LNCaP clone FGC (cell line): ENCODE data around the gene MAPK1IP1L.
A peak's percentile ranks its signal among the peaks of the same experiment; 100 is the strongest.

Experiments
- DNase-seq: peaks from one replicate; pipeline ENCODE4 v3.0.0-alpha.2; 2011; ENCODE audit warnings: low read depth
- H3K4me3 ChIP-seq: 2 replicates; pipeline ENCODE4 v1.5.1; 2011; ENCODE audit warnings: mild to moderate bottlenecking, low read depth, low read length, control low read depth
- TF ChIP-seq, protein P1 (sequence below): IDR thresholded peaks from 2 replicates; pipeline ENCODE4 v1.5.1; 2012; ENCODE audit warnings: mild to moderate bottlenecking; ENCODE audit not compliant: control insufficient read depth, insufficient read depth; ENCODE audit errors: extremely low read depth

Gene MAPK1IP1L

DNA sequence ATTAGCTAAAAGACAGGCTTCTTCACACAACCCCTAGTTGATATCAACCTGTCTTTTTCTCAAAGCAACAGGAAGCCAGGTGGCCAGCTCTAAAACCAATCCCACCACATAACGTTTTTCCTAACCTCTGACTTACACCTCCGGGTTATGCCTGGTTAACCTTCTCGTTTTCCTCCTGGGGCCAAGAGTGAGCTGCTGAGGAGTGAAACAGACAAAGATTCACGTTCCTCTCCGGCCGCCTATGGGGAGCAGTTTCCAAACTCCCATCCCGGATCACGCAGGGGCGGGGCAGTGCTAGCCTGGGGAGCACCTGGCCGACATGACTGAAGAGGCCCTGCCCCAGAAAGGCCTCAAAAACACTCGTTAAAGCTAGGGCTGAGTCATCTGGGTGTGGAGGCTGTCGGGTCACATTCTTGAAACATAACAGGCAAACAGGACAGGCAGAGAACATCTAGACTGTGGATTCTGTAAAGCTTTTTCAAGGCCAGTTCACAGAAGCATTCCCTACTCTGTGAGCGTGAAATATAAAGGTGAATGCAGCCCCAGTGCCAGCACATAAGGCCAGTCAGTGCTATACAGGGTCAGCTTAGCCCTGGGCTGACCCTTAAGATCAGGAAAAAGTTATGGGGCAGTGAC lies 51.7 kb downstream of the MAPK1IP1L start:
- DNase-seq: peak; percentile 87
- no peak overlapping the region for H3K4me3 ChIP-seq
- TF ChIP-seq, protein P1, sequence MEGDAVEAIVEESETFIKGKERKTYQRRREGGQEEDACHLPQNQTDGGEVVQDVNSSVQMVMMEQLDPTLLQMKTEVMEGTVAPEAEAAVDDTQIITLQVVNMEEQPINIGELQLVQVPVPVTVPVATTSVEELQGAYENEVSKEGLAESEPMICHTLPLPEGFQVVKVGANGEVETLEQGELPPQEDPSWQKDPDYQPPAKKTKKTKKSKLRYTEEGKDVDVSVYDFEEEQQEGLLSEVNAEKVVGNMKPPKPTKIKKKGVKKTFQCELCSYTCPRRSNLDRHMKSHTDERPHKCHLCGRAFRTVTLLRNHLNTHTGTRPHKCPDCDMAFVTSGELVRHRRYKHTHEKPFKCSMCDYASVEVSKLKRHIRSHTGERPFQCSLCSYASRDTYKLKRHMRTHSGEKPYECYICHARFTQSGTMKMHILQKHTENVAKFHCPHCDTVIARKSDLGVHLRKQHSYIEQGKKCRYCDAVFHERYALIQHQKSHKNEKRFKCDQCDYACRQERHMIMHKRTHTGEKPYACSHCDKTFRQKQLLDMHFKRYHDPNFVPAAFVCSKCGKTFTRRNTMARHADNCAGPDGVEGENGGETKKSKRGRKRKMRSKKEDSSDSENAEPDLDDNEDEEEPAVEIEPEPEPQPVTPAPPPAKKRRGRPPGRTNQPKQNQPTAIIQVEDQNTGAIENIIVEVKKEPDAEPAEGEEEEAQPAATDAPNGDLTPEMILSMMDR: no peak

DNA sequence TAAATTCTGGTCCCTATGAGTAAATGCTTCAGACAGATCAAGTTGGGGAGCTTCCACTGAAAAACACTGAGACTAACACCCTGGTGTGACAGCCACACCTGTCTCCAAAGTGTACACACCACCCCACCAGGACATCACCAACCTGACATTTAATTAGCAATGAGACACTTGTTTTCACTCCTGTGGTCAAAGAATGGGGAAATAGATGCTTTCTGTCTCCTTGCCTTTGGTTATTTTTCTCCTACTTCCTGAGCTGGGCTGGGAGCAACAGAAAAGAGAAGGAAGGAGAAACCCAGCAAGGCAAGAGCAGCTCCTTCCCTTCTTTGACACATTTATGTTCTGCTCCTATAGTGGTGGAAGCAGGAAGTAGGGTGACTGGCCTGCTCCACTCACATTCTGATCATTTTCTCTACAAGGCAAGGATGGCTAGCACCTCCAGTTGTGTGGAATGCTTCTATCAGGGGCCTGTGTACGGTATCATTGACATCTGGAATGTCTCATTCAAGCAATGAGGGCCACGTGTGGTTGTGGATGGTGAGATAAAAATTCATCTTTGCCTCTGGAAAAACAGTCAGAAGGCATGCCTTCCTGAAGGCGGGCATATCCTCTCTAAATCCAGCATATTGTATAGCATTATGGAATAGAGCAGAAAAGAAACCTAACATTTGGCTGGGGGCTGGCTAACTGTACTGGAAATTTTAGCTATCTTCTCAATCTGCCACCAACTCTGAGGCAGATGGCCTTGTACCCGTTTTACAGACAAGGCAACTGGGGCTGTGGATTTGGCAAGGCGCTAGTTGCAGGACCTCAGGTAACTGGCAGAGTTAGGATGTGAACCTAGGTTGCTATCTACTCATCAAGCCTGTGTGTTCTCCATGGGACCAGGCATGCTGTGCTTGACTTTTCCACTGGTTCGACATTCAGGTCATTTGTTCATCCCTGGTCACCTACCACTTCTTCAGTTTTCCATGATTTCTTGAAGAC lies 52.8 kb downstream of the MAPK1IP1L start:
- no peak for DNase-seq
- no peak overlapping the region for H3K4me3 ChIP-seq
- TF ChIP-seq, protein P1: no peak

DNA sequence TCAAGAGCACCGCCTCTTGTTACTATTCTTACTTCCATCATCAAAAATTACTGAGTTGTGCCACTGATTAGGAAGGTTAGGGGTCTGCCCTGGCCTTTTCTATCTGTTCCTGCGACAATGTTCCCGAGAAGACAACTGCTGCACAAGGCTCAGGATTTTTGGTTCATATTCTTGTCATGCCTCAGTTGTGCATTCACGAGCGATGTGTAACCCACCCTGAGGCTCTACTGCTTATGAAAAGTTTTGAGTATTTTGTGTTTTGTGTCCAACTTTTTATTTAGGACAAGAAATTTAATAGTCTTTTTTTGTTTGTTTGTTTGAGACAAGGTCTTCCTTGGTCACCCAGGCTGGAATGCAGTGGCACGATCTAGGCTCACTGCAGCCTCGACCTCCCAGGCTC lies 54.5 kb downstream of the MAPK1IP1L start:
- DNase-seq: no peak
- no peak overlapping the region for H3K4me3 ChIP-seq
- TF ChIP-seq, protein P1: no peak

DNA sequence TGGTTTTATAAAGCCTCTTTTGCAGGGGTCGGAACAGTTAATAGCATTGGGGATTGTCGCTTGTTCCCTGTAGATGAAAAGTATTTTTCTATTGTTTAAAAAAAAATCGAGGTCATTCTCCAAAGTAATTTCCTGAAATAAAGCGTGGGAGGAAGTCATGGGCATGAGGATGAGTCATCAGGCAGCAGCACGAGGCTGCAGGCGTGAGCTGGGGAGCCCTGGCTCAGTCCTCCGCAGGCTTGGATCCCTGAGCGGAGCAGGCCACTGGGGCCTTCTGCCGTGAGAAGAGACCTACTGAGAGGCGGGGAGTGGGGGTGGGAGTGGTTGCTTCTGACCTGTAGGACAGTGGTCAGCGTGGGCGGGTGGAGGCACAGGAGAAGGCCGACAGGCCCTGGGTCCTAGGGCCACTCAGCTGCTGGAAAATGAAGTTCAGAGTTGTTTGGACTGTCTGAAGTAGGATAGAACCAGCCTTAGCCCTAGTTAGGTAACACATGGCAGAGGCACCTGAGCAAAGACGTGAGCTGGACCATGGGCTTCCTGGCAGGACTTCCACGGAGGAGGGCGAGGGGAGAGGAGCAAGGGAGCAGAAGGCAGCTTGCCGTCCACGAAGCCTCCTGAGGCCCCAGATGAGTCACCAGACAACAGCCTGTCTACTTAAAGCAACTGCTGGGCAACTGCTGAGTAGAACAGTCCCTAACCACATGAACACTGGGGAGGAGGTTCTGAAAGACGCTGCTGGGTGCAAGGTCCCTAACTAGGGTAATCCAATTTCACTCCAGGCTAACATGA lies 56.5 kb downstream of the MAPK1IP1L start:
- TF ChIP-seq, protein P1: no peak
- no peak for DNase-seq
- H3K4me3 ChIP-seq: no peak overlapping the region

DNA sequence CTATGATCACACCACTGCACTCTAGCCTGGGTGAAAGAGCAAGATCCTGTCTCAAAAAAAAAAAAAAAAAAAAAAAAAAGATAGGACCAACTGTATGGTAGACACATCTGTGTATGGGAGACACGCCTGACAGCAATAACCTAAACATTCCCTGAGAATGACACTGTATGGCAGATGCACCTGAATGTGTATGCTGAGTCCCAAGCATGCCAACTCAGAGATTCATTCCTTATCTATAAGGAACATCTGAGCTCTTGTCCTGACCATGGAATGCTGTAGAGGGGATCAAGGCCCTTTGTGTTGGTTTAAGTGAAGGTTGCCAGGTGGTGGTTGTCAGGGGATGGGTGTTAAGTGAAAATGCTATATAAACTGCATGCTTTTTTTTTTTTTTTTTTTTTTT lies 58.4 kb downstream of the MAPK1IP1L start:
- no peak overlapping the region for H3K4me3 ChIP-seq
- DNase-seq: no peak
- TF ChIP-seq, protein P1: no peak

DNA sequence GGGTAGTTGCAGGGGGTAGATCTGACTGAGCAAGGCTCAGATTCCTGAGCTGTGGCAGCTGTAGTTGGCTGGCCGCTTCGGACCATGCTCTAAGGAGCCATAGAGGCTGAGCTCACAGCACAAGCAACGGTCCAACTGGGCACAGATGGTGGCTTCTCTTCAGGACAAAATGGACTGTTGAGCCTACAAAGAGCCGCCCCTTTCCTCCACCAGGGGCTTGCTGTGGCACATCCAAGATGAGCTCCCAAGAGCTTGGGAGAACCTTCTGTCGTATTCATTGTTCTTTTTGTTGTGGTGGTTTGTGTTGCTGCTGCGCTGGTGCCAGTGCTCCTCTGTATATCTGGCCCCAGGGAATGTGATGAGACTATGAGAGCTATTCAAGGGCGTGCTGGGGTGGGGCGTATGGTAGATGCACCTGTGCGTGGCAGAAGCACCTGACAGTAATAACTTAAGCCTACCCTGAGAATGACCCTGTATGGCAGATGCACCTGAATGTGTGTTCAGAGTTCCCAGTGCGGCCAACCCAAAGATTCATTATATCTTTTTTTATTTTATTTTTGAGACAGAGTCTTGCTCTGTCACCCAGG lies 59.8 kb downstream of the MAPK1IP1L start:
- TF ChIP-seq, protein P1: no peak
- no peak for DNase-seq
- H3K4me3 ChIP-seq: no peak overlapping the region
